BJ (cell line): Measurements from ENCODE around the gene DAD1. TPM values are rescaled to one million over a fixed set of nuclear protein-coding genes. Genes with fewer than 3 reads are reported as not detected.
"Not testable (repeated sequence)": the region's sequence is repeated elsewhere in the genome, so short reads cannot be mapped to it uniquely, and the experiment has no call there.

ENCODE experiments used
- CTCF ChIA-PET: fragments of 350-600 bp; formaldehyde crosslinking; extraction: SDS; loops from one replicate; lab custom pipeline; 2021; ENCODE audit warnings: antibody characterized with exemption, inconsistent platforms; lab: Yijun Ruan, JAX
- POLR2A ChIA-PET: fragments of 300-600 bp; sonication (Branson Sonifier 250); formaldehyde crosslinking; extraction: SDS; loops from one replicate; lab custom pipeline; 2021; ENCODE audit warnings: antibody characterized with exemption; lab: Charles Lee
- DNase-seq: peaks from one replicate; pipeline ENCODE4 v3.0.0-alpha.2; 2011; ENCODE audit warnings: low read depth
- H3K27me3 ChIP-seq: 2 replicates; pipeline ENCODE4 v1.6.0; 2011; ENCODE audit warnings: low read length; ENCODE audit not compliant: control insufficient read depth, insufficient read depth
- H3K36me3 ChIP-seq: 2 replicates; pipeline ENCODE4 v1.5.1; 2011; ENCODE audit warnings: low read length; ENCODE audit not compliant: control insufficient read depth, insufficient read depth
- H3K4me3 ChIP-seq: 2 replicates; pipeline ENCODE4 v1.5.1; 2011; ENCODE audit warnings: low read depth, mild to moderate bottlenecking, control low read depth, low read length
- polyA plus RNA-seq: library from polyadenylated mRNA; depleted of rRNA; stranded (reverse); fragments of >200 nt; gene quantifications from 2 replicates; pipeline ENCODE4 v1.2.3, GENCODE V29; 2011
- TF ChIP-seq, protein P1 (sequence below): IDR thresholded peaks from 2 replicates; pipeline ENCODE4 v1.5.1; 2011; ENCODE audit warnings: low read depth, mild to moderate bottlenecking, control low read depth, inconsistent platforms, low read length, moderate library complexity; ENCODE audit not compliant: insufficient read depth

Gene DAD1
- polyA plus RNA-seq, 1 experiment: 383 TPM

DNA sequence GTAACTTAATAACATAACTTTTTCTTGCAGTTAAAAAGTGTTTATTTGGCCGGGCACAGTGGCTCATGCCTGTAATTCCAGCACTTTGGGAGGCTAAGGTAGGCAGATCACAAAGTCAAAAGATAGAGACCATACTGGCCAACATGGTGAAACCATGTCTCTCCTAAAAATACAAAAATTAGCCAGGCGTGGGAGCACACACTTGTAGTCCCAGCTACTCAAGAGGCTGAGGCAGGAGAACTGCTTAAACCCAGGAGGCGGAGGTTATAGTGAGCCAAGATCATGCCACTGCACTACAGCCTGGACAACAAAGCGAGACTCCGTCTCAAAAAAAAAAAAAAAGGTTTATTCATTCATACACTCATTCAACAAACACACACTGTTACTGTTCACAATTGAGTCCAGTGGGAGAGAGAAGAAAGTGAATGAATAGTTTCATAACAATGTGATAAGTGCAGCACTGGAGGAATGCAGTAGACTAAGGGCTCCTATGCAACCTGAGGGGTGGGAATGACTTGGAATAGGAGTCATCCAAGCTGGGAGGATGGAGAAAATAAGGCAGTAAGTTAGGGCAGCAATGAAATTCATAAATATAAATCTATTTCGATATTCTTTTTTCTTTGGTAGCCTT, 19.8 kb downstream of the DAD1 start:
- TF ChIP-seq, protein P1, sequence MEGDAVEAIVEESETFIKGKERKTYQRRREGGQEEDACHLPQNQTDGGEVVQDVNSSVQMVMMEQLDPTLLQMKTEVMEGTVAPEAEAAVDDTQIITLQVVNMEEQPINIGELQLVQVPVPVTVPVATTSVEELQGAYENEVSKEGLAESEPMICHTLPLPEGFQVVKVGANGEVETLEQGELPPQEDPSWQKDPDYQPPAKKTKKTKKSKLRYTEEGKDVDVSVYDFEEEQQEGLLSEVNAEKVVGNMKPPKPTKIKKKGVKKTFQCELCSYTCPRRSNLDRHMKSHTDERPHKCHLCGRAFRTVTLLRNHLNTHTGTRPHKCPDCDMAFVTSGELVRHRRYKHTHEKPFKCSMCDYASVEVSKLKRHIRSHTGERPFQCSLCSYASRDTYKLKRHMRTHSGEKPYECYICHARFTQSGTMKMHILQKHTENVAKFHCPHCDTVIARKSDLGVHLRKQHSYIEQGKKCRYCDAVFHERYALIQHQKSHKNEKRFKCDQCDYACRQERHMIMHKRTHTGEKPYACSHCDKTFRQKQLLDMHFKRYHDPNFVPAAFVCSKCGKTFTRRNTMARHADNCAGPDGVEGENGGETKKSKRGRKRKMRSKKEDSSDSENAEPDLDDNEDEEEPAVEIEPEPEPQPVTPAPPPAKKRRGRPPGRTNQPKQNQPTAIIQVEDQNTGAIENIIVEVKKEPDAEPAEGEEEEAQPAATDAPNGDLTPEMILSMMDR: no peak
- no peak for DNase-seq
- POLR2A ChIA-PET: no interaction called here

DNA sequence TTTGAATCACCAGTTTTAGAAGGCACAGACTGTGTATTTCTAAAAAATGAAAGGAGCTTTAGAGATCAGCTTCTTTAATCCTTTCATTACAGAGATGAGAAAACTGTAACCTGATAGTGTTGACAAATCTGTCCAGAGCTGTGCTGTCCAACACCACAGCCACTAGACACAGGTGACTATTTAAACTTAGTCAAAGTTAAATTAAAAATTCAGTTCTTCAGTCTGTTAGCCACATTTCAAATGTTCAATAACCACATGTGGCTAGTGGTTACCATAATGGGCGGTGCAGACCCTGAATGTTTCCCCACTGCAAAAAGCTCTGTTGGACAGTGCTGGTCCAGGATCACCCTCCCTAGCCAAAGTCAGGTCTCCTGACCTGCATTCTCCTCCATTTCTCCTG, 21.6 kb downstream of the DAD1 start:
- ChIA-PET POLR2A (no interaction called here), CTCF (interaction anchor here (1.0 to 3.9 kb wide), 4 partner anchors 9 to 286 kb away, joined by 4 to 32 read pairs (median 5); no protein-coding TSS in a partner anchor)
- peaks cover 5% of the 10 kb centered on the region for H3K36me3 ChIP-seq
- no peaks in the 10 kb centered on the region for H3K27me3 ChIP-seq
- TF ChIP-seq, protein P1: no peak
- no peak overlapping the region for H3K4me3 ChIP-seq
- no peak for DNase-seq

More for the DNA sequence above, 19.8 kb downstream of the DAD1 start:
- Histone ChIP-seq H3K36me3 (peaks cover 7% of the 10 kb centered on the region), H3K4me3 (no peak overlapping the region), H3K27me3 (no peaks in the 10 kb centered on the region)
- CTCF ChIA-PET: interaction anchor here (1.1 to 4.8 kb wide), 25 partner anchors 9 to 284 kb away, joined by 3 to 115 read pairs (median 10); partner anchors contain the start of genes DAD1, OR6J1 and OXA1L

DNA sequence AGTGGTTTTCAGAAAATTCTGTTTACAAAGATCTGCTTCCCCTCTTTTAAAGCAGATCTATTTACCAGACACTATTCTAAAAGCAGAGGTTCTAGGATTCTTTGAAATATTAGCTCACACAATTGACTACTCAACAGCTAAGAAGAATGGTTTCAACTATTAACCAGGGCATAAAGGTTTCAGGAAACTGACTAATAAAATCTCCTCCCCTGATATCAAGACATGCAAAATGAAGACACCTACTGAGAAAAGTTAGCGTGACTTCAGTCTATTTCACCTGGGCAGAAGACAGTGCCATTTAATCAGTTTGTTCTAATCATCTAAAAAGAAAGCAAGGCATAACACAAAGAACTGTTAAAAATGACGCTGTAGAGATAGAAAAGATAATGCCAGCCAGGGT, 22.2 kb downstream of the DAD1 start:
- ChIA-PET CTCF (interaction anchor here (1.0 to 3.9 kb wide), 4 partner anchors 9 to 287 kb away, joined by 4 to 32 read pairs (median 5); no protein-coding TSS in a partner anchor), POLR2A (no interaction called here)
- DNase-seq: no peak

DNA sequence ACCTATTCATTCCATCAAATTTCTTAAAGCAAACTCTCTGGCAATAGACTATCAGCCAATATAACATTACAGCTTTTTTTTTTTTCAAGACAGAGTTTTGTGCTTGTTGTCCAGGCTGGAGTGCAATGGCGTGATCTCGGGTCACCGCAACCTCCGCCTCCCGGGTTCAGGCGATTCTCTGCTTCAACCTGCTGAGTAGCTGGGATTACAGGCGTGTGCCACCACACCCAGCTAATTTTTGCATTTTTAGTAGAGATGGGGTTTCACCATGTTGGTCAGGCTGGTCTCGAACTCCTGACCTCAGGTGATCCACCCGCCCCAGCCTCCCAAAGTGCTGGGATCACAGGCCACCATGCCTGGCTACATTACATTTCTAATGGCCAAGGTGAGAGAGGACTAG, 22.8 kb downstream of the DAD1 start:
- POLR2A ChIA-PET: not testable (repeated sequence)

More for the DNA sequence above, 22.2 kb downstream of the DAD1 start:
- H3K36me3 ChIP-seq: peaks cover 5% of the 10 kb centered on the region
- H3K27me3 ChIP-seq: no peaks in the 10 kb centered on the region
- H3K4me3 ChIP-seq: no peak overlapping the region
- TF ChIP-seq, protein P1: no peak

DNA sequence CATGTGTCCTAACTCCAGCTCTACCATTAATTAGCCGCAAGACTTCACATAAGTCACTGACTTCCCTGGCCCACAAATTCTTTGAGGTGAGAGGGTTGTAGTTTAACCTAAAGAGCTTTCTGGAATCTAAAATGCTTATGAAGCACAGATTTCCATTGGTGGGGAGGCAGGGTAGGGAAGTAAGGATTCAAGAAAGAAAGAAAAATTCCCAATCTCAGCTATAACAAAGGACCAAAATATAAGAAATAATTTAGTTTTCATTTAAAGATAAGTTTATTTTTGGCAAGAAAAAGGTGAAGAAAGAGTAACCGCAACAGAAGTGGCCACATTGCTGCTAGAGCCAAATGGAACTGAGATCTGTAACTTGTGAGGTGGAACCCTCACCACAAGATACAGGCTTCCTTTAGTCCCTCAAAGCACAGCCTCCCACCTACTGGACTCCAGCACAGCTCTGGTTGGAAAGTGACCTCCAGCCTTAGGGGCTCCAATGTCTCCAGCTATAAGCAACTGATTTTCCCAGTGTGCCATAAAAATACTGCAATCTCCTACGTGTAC, 23.6 kb downstream of the DAD1 start:
- no peaks in the 10 kb centered on the region for H3K27me3 ChIP-seq
- POLR2A ChIA-PET: no interaction called here
- CTCF ChIA-PET: interaction anchor here (0.9 to 3.9 kb wide), 5 partner anchors 9 to 288 kb away, joined by 3 to 32 read pairs (median 12); no protein-coding TSS in a partner anchor
- TF ChIP-seq, protein P1: no peak
- H3K36me3 ChIP-seq: peaks cover 3% of the 10 kb centered on the region
- DNase-seq: no peak
- H3K4me3 ChIP-seq: no peak overlapping the region

More for the DNA sequence above, 22.8 kb downstream of the DAD1 start:
- DNase-seq, H3K36me3 ChIP-seq, H3K4me3 ChIP-seq, H3K27me3 ChIP-seq: not testable (repeated sequence)
- CTCF ChIA-PET: interaction anchor here (1.4 to 3.9 kb wide), 3 partner anchors 10 to 177 kb away, joined by 6 to 32 read pairs (median 12); no protein-coding TSS in a partner anchor
